GM23248 (cell line): Measurements from ENCODE around the gene CTSD. TPM values are rescaled to one million over a fixed set of nuclear protein-coding genes. Genes with fewer than 3 reads are reported as not detected.

Experiments
- DNase-seq: peaks from one replicate; pipeline ENCODE4 v3.0.0-alpha.2; 2015
- H2AFZ ChIP-seq: fragments of 200-600 bp; sonication (generic); 2 replicates; pipeline ENCODE4 v1.6.1; 2016; ENCODE audit warnings: antibody characterized with exemption
- H3F3A ChIP-seq: fragments of 200-600 bp; sonication (generic); 2 replicates; pipeline ENCODE4 v1.6.1; 2016; ENCODE audit warnings: mild to moderate bottlenecking, antibody characterized with exemption, mixed run types; ENCODE audit not compliant: insufficient read depth
- H3K27ac ChIP-seq: fragments of 200-600 bp; sonication (generic); 2 replicates; pipeline ENCODE4 v1.5.1; 2016; ENCODE audit warnings: mild to moderate bottlenecking
- H3K27me3 ChIP-seq: fragments of 200-600 bp; sonication (generic); replicated peaks from 2 replicates; pipeline ENCODE4 v1.6.1; 2016; ENCODE audit warnings: mild to moderate bottlenecking; ENCODE audit not compliant: insufficient read depth
- H3K36me3 ChIP-seq: fragments of 200-600 bp; sonication (generic); 2 replicates; pipeline ENCODE4 v1.6.1; 2016; ENCODE audit warnings: low read depth, mild to moderate bottlenecking
- H3K4me1 ChIP-seq: fragments of 200-600 bp; sonication (generic); 2 replicates; pipeline ENCODE4 v1.6.1; 2016; ENCODE audit warnings: mild to moderate bottlenecking; ENCODE audit not compliant: insufficient read depth
- H3K4me2 ChIP-seq: fragments of 200-600 bp; sonication (generic); one replicate; pipeline ENCODE4 v1.6.1; 2016; ENCODE audit warnings: mild to moderate bottlenecking; ENCODE audit not compliant: unreplicated experiment
- H3K4me3 ChIP-seq: fragments of 200-600 bp; sonication (generic); 2 replicates; pipeline ENCODE4 v1.5.1; 2016; ENCODE audit warnings: mild to moderate bottlenecking
- H3K79me2 ChIP-seq: fragments of 200-600 bp; sonication (generic); 2 replicates; pipeline ENCODE4 v1.6.1; 2016; ENCODE audit warnings: mild to moderate bottlenecking; ENCODE audit not compliant: insufficient read depth
- H3K9ac ChIP-seq: fragments of 200-600 bp; sonication (generic); 2 replicates; pipeline ENCODE4 v1.6.1; 2016; ENCODE audit warnings: mild to moderate bottlenecking
- H3K9me2 ChIP-seq: fragments of 200-600 bp; sonication (generic); 2 replicates; pipeline ENCODE4 v1.6.1; 2016; ENCODE audit warnings: mixed run types, mild to moderate bottlenecking, moderate library complexity; ENCODE audit not compliant: insufficient read depth
- H3K9me3 ChIP-seq: fragments of 200-600 bp; sonication (generic); one replicate; pipeline ENCODE4 v1.6.1; 2017; ENCODE audit warnings: low read depth
- H4K20me1 ChIP-seq: fragments of 200-600 bp; sonication (generic); 2 replicates; pipeline ENCODE4 v1.6.0; 2016; ENCODE audit not compliant: insufficient read depth
- EZH2 ChIP-seq: fragments of 200-600 bp; sonication (generic); IDR thresholded peaks from 2 replicates; pipeline ENCODE4 v1.6.1; 2018; ENCODE audit warnings: antibody characterized with exemption, mild to moderate bottlenecking; ENCODE audit not compliant: insufficient read depth, poor library complexity, severe bottlenecking
- EZH2phosphoT487 ChIP-seq: fragments of 200-600 bp; sonication (generic); IDR thresholded peaks from 2 replicates; pipeline ENCODE4 v1.6.1; 2018; ENCODE audit warnings: antibody characterized with exemption, moderate library complexity, mild to moderate bottlenecking, low read depth; ENCODE audit not compliant: insufficient read depth
- WGBS, 2 experiments: methylation state at CpG; one replicate each; pipeline ENCODE4 v1.1.6; 2015 to 2017; ENCODE audit warnings: low lambda C conversion rate in 2 of 2, low coverage in 1 of 2; ENCODE audit errors: missing lambda C conversion rate in 2 of 2; 5-methylcytosine and 5-hydroxymethylcytosine counted together
- in situ Hi-C: fragments of 300-500 bp; cut with MboI; formaldehyde crosslinking; loops from 2 replicates; pipeline ENCODE4 v1.15.0; 2020
- polyA plus RNA-seq: library from polyadenylated mRNA; unstranded; fragments of >200 nt; fragmentation: Nextera tagmentation; extraction: Ambion mirVana; gene quantifications from 2 replicates; pipeline ENCODE4 v1.2.1, GENCODE V29; 2016
- total RNA-seq: library from RNA; depleted of rRNA; stranded (reverse); fragments of >200 nt; shearing (Covaris generic); gene quantifications from 2 replicates; pipeline ENCODE4 v1.2.3, GENCODE V29; 2014

CTSD gene
- total and polyA plus RNA-seq, 2 experiments from 2014 or later: 305 to 321 TPM

DNA sequence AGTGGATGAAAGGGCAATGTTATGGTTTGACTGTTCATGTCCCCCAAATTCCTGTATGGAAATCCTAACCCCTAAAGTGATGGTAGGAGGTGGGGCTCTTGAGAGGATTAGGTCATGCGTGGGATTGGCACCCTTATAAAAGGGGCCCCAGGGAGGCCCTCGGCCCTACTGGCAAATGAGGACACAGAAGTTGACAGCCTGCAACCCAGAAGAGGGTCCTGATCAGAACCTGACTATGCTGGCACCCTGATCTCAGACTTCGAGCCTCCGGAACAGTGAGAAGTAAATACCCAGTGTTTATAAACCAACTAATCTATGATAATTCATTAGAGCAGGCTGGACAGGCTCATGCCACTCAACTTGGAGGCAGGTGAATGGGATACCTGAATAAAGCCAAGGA, 22.0 kb downstream of the CTSD start:
- no peaks in the 10 kb centered on the region for H3K9me2 ChIP-seq
- H3K36me3 ChIP-seq: no peaks in the 10 kb centered on the region
- no peaks in the 10 kb centered on the region for H3K79me2 ChIP-seq
- H3K27me3 ChIP-seq: no peaks in the 10 kb centered on the region; the same call in 1 of the 2 replicates
- no peak overlapping the region for H2AFZ ChIP-seq
- H3K9ac ChIP-seq: no peak overlapping the region
- H3F3A ChIP-seq: peaks cover 5% of the 10 kb centered on the region; the same call in 1 of the 2 replicates
- no peak for TF ChIP-seq EZH2phosphoT487
- TF ChIP-seq EZH2: no peak
- in situ Hi-C loops: no loop called here
- no peak overlapping the region for H3K4me3 ChIP-seq
- H3K4me2 ChIP-seq: no peak overlapping the region
- H3K4me1 ChIP-seq: no peaks in the 10 kb centered on the region
- H4K20me1 ChIP-seq: no peaks in the 10 kb centered on the region
- H3K27ac ChIP-seq: no peak overlapping the region
- no peaks in the 10 kb centered on the region for H3K9me3 ChIP-seq
- no peak for DNase-seq
- WGBS, 2 experiments: 38 to 58% methylated on average over 4 of the region's 4 CpGs

DNA sequence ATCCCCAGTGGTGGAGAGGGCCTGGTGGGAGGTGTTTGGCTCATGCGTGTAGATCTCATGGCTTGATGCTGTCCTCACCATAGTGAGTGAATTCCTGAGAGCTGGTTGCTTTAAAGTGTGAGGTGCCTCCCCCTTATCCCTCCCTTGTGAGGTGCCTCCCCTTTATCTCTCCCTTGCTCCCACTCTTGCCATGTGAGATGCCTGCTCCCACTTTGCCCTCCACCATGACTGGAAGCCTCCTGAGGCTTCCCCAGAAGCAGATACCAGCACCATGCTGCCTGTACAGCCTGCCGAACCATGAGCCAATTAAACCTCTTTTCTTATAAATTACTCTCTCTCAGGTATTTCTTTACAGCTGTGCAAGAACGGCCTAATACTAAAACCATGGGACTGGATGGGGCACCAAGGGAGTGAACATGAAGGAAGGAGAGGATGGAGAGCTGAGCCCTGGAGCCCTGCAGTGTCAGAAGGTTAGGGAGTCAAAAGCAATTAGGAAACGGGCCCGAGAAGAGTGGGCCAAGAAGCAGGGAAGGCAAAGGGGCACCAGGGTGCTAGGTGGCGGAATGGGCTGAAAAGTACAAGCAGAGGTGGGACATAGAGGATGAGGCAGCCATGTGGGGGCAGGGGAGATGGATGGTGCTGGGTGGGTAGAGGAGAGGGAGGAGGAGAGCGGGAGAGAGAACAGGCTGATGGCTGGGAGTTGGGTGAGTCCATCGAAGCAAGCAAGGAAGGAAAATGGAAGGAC, 22.8 kb downstream of the CTSD start:
- Histone ChIP-seq H3K36me3 (no peaks in the 10 kb centered on the region), H3K9me2 (no peaks in the 10 kb centered on the region), H3K4me2 (no peak overlapping the region), H3K27me3 (no peaks in the 10 kb centered on the region; the same call in 1 of the 2 replicates), H3K4me3 (no peak overlapping the region), H4K20me1 (no peaks in the 10 kb centered on the region), H3F3A (peaks cover 5% of the 10 kb centered on the region; the same call in 1 of the 2 replicates), H3K9me3 (no peaks in the 10 kb centered on the region), H3K79me2 (no peaks in the 10 kb centered on the region), H3K4me1 (no peaks in the 10 kb centered on the region), H3K27ac (no peak overlapping the region), H3K9ac (no peak overlapping the region), H2AFZ (no peak overlapping the region)
- WGBS, 2 experiments: 41 to 43% methylated on average over 7 to 8 of the region's 8 CpGs
- in situ Hi-C loops: no loop called here
- no peak for TF ChIP-seq EZH2
- TF ChIP-seq EZH2phosphoT487: no peak
- no peak for DNase-seq

DNA sequence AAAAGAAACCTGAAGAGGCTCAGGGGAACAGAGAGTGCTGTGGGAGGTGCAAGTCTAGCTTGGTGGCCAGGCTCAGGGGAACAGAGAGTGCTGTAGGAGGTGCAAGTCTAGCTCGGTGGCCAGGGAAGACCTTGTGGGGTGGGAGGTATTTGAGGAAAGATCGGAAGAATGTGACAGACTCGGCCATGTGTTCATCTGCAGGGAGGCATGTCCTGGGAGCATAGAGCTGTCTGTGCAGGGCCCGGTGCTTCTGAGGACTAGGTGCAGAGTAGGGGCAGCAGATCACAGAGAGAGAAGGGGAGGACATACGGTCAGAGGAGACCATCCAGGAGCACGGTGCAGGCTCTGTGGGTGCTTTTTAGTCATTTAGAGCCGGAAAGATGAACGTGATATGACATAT, 24.2 kb downstream of the CTSD start:
- H2AFZ ChIP-seq: no peak overlapping the region
- H3K79me2 ChIP-seq: no peaks in the 10 kb centered on the region
- no peak overlapping the region for H3K9ac ChIP-seq
- H3K36me3 ChIP-seq: no peaks in the 10 kb centered on the region
- no peaks in the 10 kb centered on the region for H3K4me1 ChIP-seq
- no peaks in the 10 kb centered on the region; the same call in 1 of the 2 replicates for H3K27me3 ChIP-seq
- in situ Hi-C loops: no loop called here
- H3K9me2 ChIP-seq: no peaks in the 10 kb centered on the region
- WGBS, 2 experiments: 40 to 41% methylated on average over 8 of the region's 8 CpGs
- no peaks in the 10 kb centered on the region for H3K9me3 ChIP-seq
- H3K4me3 ChIP-seq: no peak overlapping the region
- no peak for DNase-seq
- no peaks in the 10 kb centered on the region for H4K20me1 ChIP-seq
- no peak overlapping the region for H3K4me2 ChIP-seq
- H3K27ac ChIP-seq: no peak overlapping the region
- TF ChIP-seq EZH2 (no peak), EZH2phosphoT487 (no peak)
- H3F3A ChIP-seq: no peaks in the 10 kb centered on the region

DNA sequence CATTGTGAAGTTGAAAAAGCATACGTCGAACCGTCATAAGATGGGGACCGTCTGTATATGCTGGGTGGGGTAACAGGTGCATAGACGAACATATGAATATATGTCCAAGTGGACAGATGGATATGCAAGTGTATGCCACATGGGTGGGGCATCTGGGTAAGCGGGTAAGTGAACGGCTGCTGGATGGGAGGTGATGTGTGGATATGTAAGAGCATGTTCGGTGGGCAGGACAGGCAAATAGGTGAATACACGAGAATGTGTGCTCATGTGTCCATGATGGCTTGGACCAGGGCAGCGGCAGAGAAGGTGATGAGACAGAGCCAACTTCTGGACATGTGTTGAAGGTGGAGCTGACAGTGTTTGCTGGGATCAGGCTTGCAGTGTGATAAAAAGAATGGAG, 25.3 kb downstream of the CTSD start:
- H3K4me3 ChIP-seq: no peak overlapping the region
- H3K27me3 ChIP-seq: no peaks in the 10 kb centered on the region; the same call in none of the 2 replicates
- no peaks in the 10 kb centered on the region for H3K9me3 ChIP-seq
- no peaks in the 10 kb centered on the region for H3F3A ChIP-seq
- WGBS, 2 experiments: 63 to 66% methylated on average over 10 of the region's 10 CpGs
- no peak overlapping the region for H3K4me2 ChIP-seq
- H3K4me1 ChIP-seq: no peaks in the 10 kb centered on the region
- no peak overlapping the region for H3K9ac ChIP-seq
- no peak for DNase-seq
- TF ChIP-seq EZH2 (no peak), EZH2phosphoT487 (no peak)
- H3K9me2 ChIP-seq: no peaks in the 10 kb centered on the region
- H3K79me2 ChIP-seq: no peaks in the 10 kb centered on the region
- H3K36me3 ChIP-seq: no peaks in the 10 kb centered on the region
- H2AFZ ChIP-seq: no peak overlapping the region
- H3K27ac ChIP-seq: no peak overlapping the region
- H4K20me1 ChIP-seq: no peaks in the 10 kb centered on the region
- in situ Hi-C loops: no loop called here
